ENCODE results near the gene SGTA.

SGTA gene

GRCh38 chr19:2791876-2792275, 8.8 kb upstream of the SGTA start:
- Histone ChIP-seq H3K27ac (peak overlapping the region; percentile 82), H3K36me3 (peaks cover 81% of the 10 kb centered on the region), H3K9me3 (ENCODE audit: severe bottlenecking) (no peaks in the 10 kb centered on the region), H3K27me3 (ENCODE audit: insufficient read depth, low read depth, severe bottlenecking) (no peaks in the 10 kb centered on the region), H3K4me3 (ENCODE audit: low read depth, low read length) (peak overlapping the region; percentile 3; the same call in 1 of the 2 replicates)
- DNase-seq, result peak; percentile 91
- TF ChIP-seq, protein P1, sequence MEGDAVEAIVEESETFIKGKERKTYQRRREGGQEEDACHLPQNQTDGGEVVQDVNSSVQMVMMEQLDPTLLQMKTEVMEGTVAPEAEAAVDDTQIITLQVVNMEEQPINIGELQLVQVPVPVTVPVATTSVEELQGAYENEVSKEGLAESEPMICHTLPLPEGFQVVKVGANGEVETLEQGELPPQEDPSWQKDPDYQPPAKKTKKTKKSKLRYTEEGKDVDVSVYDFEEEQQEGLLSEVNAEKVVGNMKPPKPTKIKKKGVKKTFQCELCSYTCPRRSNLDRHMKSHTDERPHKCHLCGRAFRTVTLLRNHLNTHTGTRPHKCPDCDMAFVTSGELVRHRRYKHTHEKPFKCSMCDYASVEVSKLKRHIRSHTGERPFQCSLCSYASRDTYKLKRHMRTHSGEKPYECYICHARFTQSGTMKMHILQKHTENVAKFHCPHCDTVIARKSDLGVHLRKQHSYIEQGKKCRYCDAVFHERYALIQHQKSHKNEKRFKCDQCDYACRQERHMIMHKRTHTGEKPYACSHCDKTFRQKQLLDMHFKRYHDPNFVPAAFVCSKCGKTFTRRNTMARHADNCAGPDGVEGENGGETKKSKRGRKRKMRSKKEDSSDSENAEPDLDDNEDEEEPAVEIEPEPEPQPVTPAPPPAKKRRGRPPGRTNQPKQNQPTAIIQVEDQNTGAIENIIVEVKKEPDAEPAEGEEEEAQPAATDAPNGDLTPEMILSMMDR (IDR thresholded peaks at IDR 0.05; ENCODE audit: low read depth, low read length), result no peak

DNA sequence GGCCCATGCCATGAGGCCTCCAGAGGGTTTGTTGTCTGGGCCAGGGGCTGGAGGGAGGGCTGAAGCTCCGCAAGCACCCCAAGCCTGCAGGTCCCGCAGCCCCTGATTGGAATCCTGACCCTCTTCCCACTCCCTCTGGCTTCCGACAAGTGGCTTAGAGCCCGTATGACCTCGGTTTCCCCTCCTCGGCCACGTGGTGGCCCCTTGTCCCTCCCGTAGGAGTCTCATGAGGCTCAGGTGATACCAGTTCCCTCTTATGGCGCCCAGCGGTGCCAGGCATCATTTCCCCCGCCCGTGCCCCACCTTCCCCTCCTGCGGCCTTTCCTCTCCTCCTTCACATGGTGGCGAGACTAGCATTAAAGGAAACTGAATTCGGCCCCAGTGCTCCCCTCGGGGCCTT, 8.4 kb upstream of the SGTA start:
- Histone ChIP-seq H3K9me3 (ENCODE audit: severe bottlenecking) (no peaks in the 10 kb centered on the region), H3K27me3 (ENCODE audit: insufficient read depth, low read depth, severe bottlenecking) (no peaks in the 10 kb centered on the region), H3K4me3 (ENCODE audit: low read depth, low read length) (peak overlapping the region; percentile 3; the same call in 1 of the 2 replicates), H3K27ac (peak overlapping the region; percentile 82), H3K36me3 (peaks cover 77% of the 10 kb centered on the region)
- TF ChIP-seq, protein P1 (IDR thresholded peaks at IDR 0.05; ENCODE audit: low read depth, low read length), result 0 out of 2 replicates have a peak, but pooled peaks have one; percentile 32
- peak; percentile 46 for DNase-seq

DNA sequence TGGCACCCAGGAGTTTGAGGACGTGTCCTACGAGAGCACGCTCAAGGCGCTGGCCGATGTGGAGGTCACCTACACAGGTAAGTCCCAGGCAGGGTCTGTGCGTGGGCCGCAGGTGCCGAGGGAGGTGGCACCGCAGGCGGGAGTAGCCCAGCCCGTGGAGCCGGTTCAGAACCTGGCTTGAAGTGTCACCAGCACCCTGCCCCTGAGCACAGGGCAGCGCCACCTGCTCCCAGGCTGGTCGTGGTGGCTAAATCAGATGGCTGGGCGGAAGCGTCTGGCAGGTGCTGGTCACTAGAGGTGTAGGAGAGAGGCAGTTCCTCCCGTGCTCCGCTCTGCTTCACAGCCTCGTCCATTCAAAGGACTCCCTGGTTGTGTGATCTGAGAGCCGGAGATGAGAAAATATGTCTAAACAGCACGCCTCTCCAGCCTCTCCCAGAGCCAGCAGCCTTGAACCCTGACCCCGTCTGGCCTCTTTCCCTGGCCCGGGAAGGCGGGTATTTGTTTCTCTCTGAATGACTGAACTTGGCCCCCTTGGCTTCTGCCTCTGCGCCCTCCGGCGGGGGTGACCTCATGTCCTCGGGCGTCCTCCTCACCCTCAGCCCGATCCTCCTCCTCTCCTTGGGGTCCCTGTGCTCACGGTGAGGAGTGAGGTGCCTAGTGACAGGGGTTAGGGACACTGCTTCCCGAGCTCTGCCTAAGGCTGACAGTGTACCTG, 7.6 kb upstream of the SGTA start:
- TF ChIP-seq, protein P1 (IDR thresholded peaks at IDR 0.05; ENCODE audit: low read depth, low read length), result no peak
- DNase-seq, result no peak

DNA sequence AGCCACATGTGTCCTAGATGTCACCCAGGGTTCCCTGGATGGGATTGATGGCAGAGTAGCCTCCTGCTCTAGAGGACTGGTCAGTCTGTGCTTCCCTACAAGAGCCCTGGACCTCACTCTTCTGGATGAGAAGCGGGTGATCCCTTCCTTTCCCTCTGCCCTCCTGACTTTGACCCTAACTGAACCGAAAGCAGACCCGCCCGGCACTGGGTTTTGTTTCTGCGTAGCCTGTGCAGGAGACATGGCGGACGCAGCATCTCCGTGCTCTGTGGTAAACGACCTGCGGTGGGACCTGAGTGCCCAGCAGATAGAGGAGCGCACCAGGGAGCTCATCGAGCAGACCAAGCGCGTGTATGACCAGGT, 7.1 kb upstream of the SGTA start:
- Histone ChIP-seq H3K27ac (no peak overlapping the region), H3K36me3 (peaks cover 64% of the 10 kb centered on the region), H3K9me3 (ENCODE audit: severe bottlenecking) (no peaks in the 10 kb centered on the region), H3K27me3 (ENCODE audit: insufficient read depth, low read depth, severe bottlenecking) (no peaks in the 10 kb centered on the region), H3K4me3 (ENCODE audit: low read depth, low read length) (no peak overlapping the region)
- TF ChIP-seq, protein P1 (IDR thresholded peaks at IDR 0.05; ENCODE audit: low read depth, low read length), result no peak
- no peak for DNase-seq

More for the DNA sequence above, 7.6 kb upstream of the SGTA start:
- Histone ChIP-seq H3K9me3 (ENCODE audit: severe bottlenecking) (no peaks in the 10 kb centered on the region), H3K27ac (peak overlapping the region; percentile 82), H3K36me3 (peaks cover 70% of the 10 kb centered on the region), H3K4me3 (ENCODE audit: low read depth, low read length) (no peak overlapping the region), H3K27me3 (ENCODE audit: insufficient read depth, low read depth, severe bottlenecking) (no peaks in the 10 kb centered on the region)

- H3K36me3 ChIP-seq, result peaks cover 45% of the 10 kb centered on the region
- TF ChIP-seq, protein P1 (IDR thresholded peaks at IDR 0.05; ENCODE audit: low read depth, low read length), result no peak
- no peak for DNase-seq
- no peak overlapping the region for H3K27ac ChIP-seq
- H3K4me3 ChIP-seq (ENCODE audit: low read depth, low read length), result no peak overlapping the region
- no peaks in the 10 kb centered on the region for H3K27me3 ChIP-seq (ENCODE audit: insufficient read depth, low read depth, severe bottlenecking)
- no peaks in the 10 kb centered on the region for H3K9me3 ChIP-seq (ENCODE audit: severe bottlenecking)
Observed at GRCh38 chr19:2788237-2788636, 5.2 kb upstream of the SGTA start.

DNA sequence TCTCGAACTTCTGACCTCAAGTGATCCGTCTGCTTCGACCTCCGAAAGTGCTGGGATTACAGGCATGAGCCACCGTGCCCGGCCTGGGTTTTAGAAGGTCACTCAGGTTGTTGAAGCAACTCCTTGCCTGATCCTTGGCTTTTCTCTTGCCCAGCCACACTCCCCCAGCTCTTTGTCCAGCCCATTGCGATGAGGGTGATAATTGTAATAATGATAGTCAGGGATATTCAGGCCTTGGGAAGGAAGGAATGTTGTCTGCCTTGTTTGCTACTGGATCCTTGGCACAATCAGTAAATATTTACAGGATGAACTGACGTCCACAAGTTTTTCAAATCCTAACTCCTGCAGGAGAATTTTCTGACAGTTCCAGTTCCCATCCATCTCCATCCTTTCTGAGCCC, 4.0 kb upstream of the SGTA start:
- H3K9me3 ChIP-seq (ENCODE audit: severe bottlenecking), result no peaks in the 10 kb centered on the region
- peaks cover 39% of the 10 kb centered on the region for H3K36me3 ChIP-seq
- H3K4me3 ChIP-seq (ENCODE audit: low read depth, low read length), result no peak overlapping the region
- DNase-seq, result no peak
- TF ChIP-seq, protein P1 (IDR thresholded peaks at IDR 0.05; ENCODE audit: low read depth, low read length), result no peak
- H3K27me3 ChIP-seq (ENCODE audit: insufficient read depth, low read depth, severe bottlenecking), result no peaks in the 10 kb centered on the region
- no peak overlapping the region for H3K27ac ChIP-seq

All from WERI-Rb-1 (cell line).